ENCODE data around the gene PLA2G7.

DNA sequence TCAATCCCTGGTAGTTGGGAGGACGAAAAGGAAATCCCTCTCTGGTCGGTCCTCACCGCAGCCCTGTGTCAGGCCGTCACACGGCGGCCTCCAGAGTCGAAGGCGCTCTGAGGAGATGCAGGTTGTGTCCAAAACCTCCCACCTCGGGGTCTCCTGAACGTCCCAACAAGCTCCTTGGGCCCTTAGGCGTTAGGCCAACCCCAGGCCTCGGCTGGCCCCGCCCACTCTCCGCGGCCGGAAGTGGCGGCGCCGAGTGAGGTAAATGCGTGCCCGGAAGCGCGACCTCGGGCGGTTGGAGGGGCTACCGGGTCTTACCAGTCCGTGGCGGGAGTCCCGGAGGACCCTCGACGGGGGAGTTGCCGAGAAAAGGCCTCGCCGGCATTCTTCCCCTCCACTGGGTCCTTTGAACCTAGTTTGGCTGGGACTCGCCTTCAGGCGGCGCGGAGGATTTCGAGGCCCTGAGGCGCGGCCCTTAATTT is 47.5 kb downstream of the PLA2G7 start, which contains the start of gene TDRD6:
- TF ChIP-seq, protein P1, sequence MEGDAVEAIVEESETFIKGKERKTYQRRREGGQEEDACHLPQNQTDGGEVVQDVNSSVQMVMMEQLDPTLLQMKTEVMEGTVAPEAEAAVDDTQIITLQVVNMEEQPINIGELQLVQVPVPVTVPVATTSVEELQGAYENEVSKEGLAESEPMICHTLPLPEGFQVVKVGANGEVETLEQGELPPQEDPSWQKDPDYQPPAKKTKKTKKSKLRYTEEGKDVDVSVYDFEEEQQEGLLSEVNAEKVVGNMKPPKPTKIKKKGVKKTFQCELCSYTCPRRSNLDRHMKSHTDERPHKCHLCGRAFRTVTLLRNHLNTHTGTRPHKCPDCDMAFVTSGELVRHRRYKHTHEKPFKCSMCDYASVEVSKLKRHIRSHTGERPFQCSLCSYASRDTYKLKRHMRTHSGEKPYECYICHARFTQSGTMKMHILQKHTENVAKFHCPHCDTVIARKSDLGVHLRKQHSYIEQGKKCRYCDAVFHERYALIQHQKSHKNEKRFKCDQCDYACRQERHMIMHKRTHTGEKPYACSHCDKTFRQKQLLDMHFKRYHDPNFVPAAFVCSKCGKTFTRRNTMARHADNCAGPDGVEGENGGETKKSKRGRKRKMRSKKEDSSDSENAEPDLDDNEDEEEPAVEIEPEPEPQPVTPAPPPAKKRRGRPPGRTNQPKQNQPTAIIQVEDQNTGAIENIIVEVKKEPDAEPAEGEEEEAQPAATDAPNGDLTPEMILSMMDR (IDR thresholded peaks at IDR 0.05) = no peak
- TF ChIP-seq EP300 (IDR thresholded peaks at IDR 0.05) (no peak), POLR2A (IDR thresholded peaks at IDR 0.05) (no peak)

Data from tibial nerve (tissue), 4 donors.